HG03520 (cell line): ENCODE measurements around the gene GPR156.
"Not testable (repeated sequence)": the region's sequence is repeated elsewhere in the genome, so short reads cannot be mapped to it uniquely, and the experiment has no call there.

Source experiments
- ATAC-seq: cut with Tn5 transposase; IDR thresholded peaks from one replicate; pipeline ENCODE4 v1.9.1; 2021; ENCODE audit warnings: mild to moderate bottlenecking, moderate library complexity; ENCODE audit not compliant: unreplicated experiment

Gene GPR156

DNA sequence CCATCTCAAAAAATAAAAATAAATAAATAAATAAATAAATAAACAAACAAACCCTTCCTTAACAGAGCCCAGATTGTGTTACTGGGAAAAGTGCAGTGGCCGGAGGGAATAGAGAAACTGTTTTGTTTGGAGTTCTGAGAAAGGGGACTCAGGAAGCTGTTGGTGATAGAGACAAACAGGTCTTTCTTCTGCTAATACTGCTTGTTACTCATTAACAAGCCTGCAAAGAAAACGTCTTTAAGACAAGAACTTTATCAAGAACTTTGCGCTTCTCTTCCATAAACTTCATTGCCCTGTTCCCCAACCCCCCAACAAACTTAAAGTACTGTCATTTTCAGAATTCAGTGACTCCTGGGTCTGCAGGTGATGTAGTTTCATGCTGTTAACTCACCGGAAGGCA, 122.0 kb downstream of the GPR156 start:
- ATAC-seq: no peak

DNA sequence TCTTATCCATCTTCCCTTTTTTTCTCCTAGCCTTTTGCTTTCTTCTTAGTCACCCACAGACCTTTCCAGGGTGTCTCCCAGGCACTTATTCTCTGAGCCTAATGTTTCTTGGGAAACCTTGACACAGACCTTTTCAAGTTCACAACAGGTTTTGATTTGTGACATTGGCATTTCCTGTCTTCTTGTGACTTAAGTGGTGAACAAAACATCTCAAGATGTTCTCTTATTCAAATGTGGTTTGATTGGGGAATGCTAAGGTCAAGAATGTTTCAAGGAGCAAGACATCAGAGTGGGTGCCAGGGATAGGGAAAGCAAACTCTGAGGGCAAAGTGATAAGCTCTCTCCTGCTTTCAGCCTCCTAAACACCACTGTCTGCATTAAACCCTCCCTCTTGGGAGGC, 122.6 kb downstream of the GPR156 start:
- ATAC-seq: no peak

DNA sequence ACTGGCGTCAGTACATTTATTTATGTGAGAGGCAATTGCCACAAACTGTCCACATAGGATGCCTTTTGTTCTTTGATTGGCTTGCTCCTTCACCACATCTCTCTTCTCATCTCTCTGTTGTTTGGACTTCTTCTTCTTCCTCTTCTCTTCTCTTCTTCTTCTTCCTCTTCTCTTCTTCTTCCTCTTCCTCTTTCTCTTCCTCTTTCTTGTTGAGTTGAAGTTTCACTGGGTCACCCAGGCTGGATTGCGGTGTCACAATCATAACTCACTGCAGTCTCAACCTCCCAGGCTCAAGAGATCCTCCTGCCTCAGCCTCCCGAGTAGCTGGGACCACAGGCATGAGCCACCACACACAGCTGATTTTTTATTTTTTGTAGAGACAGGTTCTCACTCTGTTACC, 123.1 kb downstream of the GPR156 start:
- ATAC-seq: no peak

DNA sequence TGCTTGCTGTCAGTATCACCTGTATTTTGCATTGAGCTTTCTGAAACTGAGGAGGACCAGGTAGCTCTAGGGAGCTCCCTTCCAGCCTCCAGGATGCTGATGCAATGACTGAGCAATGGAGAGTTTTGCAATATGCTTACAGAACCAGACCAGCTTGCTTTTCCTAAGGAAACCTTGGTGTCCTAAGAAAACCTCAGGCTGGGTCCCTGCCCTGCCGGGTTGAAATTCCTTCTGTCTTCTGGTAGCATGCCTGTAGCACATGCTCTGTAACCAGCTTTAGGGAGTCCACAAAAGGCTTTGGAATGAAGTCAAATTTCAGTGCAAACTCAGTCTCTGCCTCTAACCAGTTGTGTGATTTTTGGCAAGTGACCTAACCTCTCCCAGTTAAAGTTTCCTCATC, 125.0 kb downstream of the GPR156 start:
- ATAC-seq: no peak

DNA sequence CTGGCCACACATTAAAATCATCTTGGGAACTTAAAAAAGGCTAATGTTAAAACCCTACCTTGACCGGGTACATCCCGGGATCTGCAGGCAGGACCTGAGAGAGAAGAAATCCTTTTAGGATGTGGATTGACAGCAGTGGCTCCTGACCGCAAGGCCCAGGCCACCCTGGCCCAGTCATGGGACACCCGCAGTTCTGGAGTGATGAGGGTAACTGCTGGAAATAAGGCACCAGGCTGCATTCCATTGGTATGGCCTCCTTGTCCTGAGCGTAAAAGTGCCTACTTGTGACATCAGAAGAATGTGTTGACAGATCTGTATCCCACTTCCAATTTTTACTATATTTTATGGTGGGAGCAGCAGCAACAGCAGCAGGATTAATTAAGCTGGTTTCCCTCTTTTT, 127.3 kb downstream of the GPR156 start:
- ATAC-seq: no peak

DNA sequence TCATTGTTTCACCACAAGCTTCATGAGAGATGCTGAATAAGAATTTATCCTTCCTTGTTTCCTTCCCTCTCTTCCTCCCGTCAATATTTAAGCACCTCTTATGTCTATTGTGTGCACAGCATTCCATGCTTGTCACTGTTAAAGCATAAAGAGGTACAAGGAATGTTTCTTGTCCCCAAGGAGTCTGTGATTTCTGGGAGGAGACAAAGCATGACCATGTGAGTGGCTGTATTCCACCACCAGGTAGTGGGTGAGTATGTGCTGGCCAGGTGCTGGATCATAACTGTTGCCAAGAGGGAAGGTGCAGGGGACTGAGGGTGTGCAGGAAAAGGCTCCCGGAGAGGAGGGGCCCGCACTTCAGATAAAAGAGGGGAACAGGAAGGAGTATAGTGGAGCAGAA, 127.9 kb downstream of the GPR156 start:
- ATAC-seq: no peak

DNA sequence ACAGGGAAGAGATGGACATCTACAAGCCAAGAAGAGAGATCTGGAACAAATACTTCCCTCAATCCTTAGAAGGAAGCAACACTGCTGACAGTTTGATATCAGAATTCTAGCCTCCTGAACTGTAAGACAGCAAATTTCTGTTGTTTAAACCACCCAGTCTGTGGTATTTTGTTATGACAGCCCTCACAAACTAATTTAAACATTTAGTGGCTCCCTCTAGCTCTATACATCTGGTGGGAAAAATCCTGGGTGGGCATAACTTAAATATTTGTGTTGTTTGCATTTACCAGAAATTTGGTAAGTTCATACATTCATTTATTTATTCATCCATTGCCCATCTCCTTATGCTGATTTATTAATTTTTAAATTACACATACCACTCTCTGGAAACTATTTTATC, 128.3 kb downstream of the GPR156 start:
- no peak for ATAC-seq

DNA sequence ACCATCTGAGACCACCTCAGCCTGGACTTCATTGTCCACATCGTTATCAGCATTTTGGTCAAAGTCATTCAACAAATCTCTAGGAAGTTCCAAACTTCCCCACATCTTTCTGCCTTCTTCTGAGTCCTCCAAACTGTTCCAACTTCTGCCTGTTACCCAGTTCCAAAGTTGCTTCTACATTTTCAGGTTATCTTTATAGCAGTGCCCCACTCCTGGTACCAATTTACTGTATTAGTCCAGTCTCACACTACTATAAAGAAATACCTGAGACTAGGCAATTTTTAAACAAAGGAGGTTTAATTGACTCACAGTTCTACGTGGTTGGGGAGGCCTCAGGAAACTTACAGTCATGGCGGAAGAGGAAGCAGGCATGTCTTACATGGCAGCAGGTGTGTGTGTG, 129.3 kb downstream of the GPR156 start:
- not testable (repeated sequence) for ATAC-seq

DNA sequence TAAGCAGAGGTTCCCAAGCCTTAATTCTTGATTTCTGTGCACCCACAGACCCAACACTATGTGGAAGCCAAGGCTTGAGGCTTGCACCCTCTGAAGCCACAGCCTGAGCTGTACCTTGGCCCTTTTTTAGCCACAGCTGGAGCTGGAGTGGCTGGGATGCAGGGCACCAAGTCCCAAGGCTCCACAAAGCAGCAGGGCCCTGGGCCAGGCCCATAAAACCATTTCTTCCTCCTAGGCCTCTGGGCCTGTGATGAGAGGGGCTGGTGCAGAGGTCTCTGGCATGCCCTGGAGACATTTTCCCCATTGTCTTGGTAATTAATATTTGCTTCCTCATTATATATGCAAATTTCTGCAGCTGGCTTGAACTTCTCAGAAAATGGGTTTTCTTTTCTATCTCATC, 129.9 kb downstream of the GPR156 start:
- no peak for ATAC-seq

DNA sequence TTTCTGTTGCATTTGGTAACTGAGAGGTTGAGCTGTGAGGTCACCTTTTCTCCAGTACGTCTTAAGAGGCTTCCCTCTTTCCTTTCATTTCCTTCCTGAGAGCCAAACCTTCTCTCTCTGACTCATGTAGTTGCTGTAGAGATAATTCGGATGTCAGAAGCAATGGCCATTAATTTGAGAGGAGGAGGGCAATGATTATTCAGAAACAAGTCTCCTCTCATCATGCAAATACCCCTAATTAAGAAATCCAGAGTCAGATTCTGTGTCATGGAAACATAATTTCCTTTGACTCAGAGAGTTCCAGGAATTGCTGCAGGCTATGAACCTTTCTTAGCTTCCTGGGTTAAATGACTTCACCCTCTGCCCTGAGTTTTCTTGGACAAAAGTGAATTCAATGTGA, 131.7 kb downstream of the GPR156 start:
- no peak for ATAC-seq

DNA sequence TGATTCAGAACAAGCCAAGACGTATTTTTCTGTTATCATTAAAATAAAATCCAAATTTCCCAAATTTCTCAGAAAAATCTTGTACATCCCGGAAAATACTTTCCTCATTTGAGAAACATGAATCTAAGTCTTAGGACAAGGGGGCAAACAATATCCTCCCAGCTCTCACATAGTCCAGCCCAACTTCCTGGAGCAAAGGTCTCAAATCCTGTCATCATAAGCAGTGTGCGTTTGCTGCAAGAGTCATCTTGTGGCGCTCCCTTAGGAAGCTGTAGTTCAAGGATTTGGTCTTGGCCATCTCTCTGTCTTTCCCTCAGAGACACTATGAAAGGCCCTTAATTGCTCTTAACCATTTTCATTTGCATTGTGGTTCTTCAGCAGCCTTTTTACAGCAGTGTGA, 133.2 kb downstream of the GPR156 start:
- no peak for ATAC-seq

DNA sequence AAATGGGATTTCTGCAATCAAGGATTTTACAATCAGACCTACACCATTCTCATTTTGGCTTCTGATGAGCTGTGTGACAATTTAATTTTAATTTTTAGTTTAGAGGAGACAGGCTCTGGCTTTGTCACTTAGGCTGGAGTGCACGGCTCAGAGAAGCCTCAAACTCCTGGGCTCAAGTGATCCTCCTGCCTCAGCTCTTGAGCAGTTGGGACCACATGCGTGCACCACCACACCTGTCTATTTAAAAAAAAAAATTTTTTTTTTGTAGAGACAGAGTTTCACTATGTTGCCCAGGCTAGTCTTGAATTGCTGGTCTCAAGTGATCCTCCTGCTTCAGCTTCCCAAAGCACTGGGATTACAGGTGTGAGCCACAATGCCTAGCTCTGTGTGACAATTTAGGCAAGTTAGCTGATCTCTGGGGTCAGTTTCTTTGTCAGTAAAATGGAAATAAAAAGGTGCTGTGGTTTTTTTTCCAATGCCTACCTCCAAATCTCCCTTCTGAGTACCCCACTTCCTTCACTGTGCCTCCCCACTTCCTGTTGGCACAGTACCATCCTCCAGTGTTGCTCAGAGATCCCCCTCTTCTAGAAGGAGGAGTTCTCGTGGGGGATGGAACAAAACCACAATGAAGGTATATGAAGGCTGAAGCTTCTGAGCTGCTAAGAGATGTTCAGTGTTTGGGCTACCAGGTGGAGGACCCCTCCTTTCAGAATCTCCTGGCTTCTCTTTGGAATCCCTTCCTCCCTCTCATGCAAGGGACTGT, 136.7 kb downstream of the GPR156 start:
- no peak for ATAC-seq

DNA sequence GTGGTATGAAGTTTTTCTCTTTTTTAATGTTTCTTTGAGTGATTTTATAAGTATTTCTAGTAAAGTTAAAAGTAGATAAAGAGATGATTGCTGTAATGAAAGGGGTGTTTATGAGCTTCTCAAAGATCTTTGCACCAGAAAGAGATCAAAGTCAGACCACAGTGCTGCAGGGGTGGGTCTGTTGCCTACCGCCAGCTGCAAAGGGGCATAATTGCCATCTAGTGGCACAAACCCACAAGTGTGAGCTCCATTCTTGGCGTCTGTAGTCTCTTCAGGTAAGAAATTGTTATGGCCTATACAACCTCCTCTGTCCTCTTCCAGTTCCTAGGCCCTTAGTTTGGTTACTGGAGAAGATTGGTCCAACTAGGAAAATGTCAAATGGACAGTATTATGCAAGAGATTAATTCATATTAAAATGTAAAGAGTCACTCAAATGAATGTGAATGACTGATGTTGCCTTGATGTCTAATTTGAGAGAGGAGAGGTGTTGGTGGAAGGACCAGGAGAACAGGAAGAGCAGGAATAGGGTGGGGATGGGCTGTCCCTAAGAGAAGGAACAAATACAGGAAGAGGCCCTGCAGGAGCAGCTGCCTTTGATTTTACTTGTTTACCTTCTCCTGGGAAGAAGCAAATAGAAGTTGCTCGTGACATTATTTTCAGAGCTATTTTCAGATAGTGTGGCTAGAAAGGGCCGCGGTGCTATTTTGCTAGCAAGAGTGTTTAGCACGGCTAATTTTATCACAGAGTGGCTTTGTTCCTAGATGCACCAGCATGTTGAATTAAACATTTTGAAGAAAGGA, 137.8 kb downstream of the GPR156 start:
- ATAC-seq: no peak

DNA sequence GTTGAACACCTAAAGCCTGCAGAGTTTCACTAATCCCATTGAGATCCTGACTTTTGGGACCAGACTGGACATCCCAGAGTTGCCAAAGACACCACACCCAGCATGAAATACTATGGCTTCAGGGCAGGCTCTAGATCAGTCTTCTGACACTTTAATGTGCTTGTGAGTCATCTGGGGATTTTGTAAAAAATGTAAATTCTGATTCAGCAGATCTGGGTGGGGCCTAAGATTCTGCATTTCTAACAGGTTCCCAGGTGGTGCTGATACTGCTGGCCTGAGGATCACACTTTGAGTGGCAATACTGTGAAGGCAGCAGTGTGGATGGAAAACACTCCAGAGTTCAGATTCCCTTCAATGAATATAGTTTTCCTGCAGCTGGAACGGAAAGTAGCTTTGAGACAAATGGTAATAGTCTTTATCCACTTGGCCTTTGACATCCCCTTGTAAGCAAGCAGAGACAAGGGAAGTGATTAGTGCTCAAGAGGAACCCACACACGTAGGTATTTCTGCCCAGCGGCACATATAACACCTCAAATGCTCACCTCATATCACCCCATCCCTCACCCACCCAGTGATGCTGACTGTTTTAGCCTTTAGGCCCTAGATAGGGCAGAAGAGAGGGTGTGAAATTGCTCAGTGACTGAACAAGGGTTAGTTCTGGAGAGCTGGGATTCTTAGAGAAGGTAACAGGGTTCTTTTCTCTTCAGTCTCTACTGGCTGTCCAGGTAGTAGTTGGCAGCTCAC, 139.3 kb downstream of the GPR156 start:
- ATAC-seq: peak; percentile 44

DNA sequence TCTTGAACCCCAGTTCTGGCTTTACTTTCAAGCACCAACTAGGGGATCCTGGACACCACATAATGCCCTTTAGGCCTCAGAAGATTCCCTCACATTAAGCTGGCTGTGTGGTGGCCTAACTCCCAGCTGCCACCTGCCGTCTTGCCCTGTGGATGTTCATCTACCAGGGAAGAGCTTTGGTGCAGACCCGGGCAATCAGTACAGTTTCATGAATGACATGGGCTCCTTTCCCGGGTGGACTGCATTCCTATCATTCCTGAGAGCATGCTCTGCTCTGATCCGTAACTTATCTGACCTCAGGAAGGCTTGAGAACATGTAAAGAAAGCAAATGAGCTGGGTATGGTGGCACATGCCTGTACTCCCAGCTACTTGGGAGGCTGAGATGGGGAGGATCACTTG, 140.8 kb downstream of the GPR156 start:
- no peak for ATAC-seq

DNA sequence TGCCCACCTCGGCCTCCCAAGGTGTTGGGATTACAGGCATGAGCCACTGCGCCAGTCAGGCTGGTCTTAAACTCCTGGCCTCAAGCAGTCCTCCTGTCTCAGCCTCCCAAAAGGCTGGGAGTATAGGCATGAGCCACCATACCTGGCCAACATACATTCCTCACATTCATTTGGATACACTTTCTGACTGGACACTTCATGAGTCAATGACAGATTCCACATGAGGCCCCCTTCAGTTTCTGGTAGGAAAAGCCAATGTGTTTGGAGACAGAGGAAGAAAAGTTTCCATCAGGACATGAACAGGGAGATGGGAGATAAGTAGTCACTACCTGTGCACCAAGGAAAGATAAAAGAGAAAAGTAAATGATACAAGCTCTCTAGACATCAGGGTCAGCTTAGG, 141.3 kb downstream of the GPR156 start:
- ATAC-seq: no peak

DNA sequence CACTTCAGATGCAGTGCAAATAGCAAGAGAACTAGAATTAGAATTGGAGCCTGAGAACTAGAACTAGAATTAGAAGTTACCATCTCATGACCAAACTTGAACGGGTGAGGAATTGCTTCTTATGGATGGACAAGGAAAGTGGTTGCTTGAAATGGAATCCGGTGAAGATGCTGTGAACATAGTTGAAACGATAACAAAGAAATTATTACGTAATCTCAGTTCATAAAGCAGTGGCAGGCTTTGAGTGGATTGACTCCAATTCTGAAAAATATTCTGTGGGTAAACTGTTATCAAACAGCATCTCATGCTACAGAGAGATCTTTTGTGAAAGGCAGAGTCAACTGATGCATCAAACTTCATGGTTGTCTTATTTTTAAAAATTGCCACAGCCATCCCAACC, 142.8 kb downstream of the GPR156 start:
- ATAC-seq: no peak

DNA sequence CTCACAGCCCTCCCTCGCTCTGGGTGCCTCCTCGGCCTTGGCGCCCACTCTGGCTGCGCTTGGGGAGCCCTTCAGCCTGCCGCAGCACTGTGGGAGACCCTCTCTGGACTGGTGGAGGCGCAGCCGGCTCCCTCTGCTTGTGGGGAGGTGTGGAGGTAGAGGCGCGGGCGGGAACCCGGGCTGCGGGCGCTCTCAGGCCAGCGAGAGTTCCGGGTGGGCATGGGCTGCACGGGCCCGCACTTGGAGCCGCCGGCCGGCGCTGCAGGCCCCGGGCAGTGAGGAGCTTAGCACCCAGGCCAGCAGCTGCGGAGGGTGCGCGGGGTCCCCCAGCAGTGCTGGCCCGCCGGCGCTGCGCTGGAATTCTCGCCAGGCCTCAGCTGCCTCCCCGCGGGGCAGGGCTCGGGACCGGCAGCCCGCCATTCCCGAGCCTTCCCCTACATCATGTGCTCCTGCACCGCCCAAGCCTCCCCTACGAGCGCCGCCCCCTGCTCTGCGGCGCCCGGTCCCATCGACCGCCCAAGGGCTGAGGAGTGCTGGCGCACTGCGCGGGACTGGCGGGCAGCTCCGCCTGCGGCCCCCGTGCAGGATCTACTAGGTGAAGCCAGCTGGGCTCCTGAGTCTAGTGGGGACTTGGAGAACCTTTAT, 144.8 kb downstream of the GPR156 start:
- ATAC-seq: no peak

DNA sequence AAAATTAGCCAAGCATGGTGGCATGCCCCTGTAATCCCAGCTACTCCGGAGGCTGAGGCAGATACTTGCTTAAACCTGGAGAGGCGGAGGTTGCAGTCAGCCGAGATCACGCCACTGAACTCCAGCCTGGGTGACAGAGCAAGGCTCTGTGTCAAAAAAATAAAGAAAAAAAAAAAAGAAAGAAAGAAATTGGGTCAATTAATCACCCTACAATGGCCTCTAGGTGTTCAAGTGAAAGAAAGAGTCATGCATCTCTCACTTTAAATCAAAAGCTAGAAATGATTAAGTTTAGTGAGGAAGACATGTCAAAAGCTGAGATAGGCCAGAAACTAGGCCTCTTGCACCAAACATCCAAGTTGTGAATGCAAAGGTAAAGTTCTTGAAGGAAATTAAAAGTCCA, 145.9 kb downstream of the GPR156 start:
- ATAC-seq: no peak

DNA sequence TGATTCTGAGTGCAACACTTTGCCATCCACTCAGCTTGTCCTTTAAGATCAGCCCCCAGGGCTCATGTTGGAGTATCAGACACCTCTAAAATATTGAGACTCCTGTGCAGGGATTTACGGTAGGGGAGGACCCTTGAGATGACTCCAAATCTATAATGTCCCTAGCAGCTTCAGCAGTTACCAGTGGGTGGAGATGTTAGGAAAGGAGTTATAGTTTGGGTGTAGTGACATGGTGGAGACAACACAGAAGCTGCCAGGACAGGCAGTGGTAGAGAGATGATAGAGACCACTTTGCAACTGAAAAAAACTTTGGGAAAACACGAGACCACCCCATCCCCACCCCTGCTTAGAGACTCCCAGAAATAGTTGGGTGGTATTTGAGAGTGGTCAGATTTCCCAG, 147.5 kb downstream of the GPR156 start:
- ATAC-seq: no peak

DNA sequence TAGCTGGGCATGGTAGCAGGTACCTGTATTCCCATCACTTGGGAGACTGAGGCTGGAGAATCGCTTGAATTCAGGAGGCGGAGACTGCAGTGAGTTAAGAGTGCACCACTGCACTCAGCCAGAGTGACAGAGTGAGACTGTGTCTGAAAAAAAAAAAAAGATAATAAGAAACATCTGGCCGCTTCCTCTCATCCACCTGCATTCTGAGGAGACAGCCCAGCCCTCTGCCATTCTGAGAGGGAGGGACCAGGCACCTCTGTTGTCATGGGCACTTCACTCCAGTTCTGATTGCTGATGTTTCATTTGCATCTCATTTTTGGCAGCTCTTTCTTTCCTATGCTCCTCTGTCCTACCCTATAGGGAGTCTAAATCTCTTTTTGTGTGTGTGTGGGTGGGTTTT, 154.4 kb downstream of the GPR156 start:
- ATAC-seq: no peak
